HG03060 (cell line): Measurements from ENCODE around the gene ARL16.
A peak's percentile ranks its signal among the peaks of the same experiment; 100 is the strongest.

Source experiments
- ATAC-seq: cut with Tn5 transposase; IDR thresholded peaks from one replicate; pipeline ENCODE4 v1.9.1; 2021; ENCODE audit warnings: low read depth, moderate number of reproducible peaks; ENCODE audit not compliant: unreplicated experiment

ARL16 gene, protein sequence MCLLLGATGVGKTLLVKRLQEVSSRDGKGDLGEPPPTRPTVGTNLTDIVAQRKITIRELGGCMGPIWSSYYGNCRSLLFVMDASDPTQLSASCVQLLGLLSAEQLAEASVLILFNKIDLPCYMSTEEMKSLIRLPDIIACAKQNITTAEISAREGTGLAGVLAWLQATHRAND

DNA sequence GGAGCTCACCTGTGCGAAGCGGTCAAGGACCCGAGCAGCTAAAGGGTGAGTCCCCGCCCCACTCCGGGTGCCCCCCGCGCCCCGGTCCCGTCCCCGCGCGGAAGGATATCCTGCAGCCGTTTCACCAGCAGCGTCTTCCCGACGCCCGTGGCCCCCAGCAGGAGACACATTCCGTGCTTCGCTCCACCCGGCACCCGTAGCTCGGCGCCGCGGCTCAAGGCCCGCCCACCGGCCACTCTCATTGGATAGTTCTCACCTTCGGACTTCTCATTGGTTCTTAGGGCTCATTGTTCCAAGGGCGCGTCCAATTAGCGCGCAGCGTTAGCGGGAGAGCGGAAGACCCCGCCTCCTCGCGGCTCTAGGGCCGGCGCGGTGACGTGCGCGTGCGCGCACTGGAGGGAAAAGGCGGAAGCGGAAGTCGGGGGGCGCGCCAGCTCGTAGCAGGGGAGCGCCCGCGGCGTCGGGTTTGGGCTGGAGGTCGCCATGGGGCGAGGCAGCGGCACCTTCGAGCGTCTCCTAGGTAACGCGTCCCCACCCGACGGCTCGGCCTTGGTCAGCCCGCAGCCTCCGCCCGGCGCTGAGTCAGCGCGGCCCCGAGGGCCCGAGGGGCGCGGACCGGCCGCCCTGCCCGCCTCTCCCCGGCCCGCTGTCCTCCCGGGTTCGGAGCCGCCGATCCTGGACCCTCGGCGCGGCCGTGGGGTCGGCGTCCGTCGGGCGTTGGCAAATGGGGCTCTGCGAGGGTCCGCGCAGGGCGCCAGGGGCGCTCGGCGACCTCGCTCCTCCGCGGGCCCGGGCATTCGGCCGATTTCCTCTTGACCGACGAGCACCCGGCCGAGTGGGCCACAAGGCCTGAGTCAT is at the start of gene ARL16, which contains the start of gene HGS:
TSS of gene ARL16 (minus strand) at position 214 of the 858 bp plus-strand sequence. CDS start at position 170, 44 bp downstream.
TSS of gene HGS (plus strand) at position 428 of the 858 bp plus-strand sequence. CDS start at position 484, 56 bp downstream.
- ATAC-seq, result peak; percentile 96

DNA sequence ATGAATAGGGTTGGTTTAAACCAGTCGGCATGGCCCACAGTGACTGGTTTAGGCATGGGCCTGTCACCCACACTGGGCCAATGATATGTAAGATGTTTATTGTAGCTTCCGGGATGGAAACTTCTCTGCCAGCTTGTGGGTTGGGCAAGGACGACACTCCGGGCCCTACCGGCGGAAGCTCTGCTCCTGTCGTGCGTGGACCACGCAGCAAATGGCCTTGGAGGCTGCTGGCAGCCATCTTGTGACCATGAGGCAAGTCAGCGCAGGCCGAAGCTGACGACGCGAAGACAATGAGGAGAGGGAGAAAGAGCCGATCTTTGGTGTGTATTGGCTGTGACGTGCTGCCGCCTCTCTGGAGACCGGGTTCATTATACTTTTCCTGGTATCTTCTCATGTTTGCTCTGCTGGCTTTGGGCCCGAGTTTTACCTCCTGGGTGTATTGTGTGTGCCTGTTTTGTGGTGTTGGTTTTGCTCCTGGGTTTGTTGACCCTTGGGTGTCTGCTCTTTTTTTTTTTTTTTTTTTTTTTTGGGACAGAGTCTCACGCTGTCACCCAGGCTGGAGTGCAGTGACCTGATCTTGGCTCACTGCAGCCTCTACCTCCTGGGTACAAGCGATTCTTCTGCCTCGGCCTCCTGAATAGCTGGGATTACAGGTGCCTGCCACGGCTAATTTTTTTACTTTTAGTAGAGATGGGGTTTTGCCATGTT is 43.9 kb upstream of the ARL16 start:
- no peak for ATAC-seq

DNA sequence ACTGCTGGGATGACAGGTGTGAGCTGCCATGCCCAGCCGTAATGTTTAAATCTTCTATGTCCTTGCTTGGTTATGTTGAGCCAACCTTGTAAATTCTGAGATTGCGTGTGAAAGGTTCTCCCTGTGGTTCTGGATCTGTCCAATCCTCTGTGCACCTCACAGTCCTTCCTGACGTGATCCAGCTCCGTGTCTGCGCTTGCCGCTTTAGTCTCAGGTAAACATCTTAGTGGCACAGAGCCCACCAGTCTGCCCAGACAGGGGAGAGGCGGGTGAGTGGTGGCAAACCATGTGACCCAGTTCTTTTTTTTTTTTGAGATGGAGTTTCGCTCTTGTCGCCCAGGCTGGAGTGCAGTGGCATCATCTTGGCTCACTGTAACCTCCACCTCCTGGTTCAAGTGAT is 42.4 kb upstream of the ARL16 start:
- ATAC-seq, result no peak

DNA sequence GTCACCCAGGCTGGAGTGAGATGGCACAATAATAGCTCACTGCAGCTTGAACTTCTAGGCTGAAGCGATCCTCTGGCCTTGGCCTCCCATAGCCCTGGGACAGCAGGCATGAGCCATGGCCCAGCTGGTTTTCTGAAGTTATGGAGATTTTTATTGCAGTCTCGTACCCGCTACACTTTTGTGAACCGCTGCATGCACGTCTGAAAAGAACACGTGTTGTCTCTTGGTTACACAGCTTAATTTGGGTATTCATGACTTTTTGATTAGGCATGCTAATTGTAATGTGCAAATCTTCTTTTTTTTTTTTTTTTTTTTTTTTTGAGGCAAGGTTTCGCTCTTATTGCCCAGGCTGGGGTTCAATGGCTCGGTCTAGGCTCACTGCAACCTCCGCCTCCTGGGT is 41.8 kb upstream of the ARL16 start:
- no peak for ATAC-seq

DNA sequence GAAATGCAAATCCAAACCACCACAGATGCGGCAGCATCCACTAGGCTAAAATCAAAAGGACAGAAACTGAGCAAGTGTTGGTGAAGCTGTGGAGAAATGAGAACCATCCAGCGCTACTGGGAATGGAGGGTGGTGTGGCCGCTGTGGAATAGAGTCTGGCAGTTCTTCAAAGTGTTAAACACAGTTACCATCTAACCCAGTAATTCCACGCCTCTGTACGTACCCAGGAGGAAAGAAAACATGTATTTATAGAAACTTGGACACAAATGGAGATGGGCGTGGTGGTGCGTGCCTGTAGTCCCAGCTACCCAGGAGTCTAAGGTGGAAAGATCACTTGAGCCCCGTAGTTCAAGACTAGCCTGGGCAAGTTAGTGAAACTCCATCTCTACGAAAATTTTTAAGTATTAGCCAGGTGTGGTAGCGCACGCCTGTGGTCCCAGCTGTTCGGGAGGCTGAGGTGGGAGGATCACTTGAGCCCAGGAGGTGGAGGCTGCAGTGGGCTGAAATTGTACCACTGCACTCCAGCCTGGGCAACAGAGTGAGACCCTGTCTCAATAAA is 40.1 kb upstream of the ARL16 start:
- no peak for ATAC-seq

DNA sequence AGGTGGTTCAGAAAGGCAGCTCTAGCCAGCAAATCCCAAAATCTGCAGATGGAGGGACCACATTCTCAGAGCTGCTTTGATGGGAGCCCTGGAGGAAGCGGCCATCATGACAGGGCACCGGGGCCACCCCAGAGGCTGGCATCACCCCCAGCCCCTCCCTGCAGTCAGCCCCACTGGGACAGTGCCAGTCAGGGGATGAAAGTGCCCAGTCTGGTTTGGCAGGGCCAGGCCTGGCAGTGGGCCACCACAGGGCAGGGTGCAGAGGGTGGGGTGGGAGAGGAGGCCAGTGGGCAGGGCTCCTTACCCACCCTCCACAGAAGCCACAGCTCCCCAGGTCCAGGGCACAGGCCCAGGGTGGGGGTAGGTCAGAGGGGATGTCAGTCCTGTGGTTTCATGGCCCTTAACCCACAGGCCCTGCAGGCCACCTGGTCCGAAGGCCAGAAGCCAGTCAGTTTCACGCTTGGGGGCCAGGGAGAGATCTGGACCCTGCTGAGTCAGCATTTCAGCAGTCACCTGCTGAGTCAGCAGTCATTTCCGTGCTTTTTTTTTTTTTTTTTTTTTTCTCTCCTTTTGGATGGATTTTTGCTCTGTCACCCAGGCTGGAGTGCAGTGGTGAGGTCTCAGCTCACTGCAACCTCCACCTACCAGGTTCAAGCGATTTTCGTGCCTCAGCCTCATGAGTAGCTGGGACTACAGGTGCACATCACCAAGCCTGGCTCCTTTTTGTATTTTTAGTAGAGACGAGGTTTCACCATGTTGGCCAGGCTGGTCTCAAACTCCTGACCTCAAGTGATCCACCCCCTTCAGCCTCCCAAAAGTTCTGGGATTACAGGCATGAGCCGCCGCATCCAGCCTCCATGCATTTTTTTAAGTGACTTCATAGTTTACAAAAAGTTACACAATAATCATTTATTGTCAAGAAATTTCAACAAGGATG is 38.9 kb upstream of the ARL16 start:
- ATAC-seq, result no peak

DNA sequence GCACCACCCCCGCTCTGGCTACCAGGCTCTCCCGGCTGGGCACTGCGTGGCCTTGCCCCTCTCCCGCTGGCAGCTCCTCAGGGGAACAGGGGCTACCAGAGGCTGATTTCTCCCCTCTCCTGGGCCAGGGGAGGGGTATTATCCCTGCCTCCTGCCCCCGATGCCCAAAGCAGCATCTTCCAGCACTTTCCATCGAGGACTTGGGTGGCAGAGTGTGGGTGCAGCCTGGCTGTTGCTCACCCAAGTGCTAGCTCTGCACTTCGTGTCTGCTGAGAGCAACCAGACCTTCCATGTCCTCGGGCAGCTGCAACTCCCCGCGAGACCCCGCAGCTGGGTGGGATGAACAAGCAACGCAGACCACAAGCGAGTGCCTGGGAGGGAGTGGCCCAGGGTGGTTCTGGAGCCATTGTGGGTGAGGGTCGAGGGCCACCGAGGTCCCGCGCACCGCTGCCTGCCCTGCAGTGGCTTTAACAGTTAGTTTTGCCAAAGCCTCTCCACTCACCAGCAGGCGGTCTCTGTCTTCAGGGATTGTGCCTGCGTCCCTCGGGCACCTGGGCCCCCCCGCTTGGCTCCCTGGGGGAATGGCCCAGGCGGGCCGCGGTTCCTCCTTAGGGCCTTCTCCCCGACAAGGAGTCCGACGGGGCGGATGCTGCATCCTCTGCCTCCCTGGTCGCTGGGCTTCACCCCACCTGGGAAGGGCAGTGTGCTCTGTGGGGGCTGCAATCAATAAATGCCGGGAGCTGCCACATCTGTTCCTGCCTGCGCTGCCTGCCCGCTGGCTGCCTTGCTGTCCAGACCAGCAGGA is 36.9 kb upstream of the ARL16 start:
- ATAC-seq, result no peak

DNA sequence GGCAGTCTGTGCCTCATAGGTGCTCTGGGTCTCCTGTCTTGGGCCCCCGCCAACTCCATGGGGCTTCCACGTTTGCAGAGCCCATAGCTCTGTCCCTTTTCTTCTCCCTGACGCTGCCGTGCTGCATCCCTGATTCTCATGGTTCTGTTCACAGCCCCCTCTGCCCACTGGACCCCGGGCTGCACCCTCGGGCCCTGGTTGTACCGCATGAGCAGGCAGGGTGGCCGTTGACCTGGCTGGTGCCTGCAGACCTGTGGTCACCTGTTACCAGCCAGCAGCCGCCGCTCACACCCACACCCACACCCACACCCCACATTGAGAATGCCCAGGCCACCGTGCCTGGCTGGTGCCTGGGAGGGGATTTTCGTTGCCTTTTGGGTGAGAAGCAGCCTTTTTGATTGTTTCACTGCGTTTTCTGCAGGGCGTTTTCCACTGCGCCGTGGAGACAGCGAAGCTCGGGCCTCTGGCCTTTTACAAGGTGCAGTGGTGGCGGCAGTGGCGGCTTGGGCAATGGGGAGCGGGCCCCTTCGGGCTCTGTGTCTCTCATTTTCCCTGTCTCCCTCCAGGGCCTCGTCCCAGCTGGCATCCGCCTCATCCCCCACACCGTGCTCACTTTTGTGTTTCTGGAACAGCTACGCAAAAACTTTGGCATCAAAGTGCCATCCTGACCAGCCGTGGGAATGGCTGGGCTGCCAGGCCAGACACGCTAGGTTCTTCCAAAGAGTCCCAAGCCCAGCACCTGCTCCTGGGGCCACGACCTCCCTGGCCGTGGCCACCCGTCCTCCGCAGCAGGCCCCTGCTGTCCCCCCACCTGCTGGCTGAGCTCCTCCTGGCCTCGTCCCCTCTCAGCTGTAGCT is 36.0 kb upstream of the ARL16 start:
- no peak for ATAC-seq

DNA sequence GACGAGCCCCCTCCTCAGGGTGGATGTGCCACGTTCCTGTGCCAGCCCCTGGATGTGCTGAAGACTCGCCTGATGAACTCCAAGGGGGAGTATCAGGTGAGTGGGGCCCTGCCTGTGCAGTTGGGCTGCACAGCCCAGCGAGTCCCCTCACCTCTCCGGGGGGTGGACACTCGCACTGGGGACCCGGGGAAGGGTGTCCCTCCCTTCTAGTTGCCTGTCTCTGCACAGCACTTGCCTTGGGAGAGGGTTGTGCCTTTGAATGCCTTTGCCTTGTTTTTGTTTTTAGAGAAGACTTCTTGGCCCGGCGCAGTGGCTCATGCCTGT is 34.1 kb upstream of the ARL16 start:
- ATAC-seq, result no peak

DNA sequence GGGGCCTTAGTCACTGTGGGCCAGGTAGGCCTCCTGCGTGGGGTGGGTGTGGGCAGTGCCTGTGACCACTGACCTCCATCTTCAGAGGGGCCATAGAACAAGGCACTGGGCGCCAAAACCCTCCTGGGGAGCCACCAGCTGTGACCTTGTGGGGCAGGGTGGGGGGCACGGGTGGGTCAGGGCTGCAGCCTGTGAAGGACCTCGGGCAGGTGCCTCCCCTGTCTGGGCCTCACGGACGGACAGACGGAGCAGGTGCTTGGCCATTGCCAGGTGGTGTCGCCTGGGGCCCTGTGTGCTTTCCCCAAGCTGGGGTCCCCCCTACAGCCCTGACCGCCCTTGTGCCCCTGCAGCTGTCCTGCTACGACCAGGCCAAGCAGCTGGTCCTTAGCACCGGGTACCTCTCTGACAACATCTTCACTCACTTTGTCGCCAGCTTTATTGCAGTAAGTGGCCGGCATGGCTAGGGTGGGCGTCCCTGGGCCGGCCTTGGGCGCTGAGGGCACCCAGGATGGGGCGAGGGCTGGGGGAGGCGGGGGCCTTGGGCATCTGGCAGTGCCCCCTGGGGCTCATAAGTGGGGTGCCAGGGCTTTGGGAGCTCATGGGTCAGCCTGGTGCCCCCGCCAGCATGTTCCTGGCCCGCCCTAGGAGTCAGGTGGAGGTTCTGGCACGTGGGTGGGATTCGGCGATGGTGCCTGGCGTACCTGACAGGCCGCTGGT is 33.6 kb upstream of the ARL16 start:
- no peak for ATAC-seq

DNA sequence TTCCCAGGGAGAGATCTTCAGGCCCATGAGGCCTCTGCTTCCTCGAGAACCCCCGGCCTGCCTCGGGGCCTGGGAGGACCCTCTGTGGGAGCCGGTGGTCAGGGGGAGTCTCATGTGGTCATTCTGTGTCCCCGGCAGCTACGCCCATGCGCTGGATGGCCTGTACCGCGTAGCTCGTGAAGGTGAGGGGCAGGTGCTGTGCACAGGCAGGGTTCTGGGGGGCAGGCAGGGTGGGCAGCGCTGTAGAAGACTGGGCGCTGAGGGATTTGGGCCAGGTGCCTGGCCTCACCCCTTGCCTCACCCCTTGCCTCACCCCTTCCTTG is 33.0 kb upstream of the ARL16 start:
- no peak for ATAC-seq

DNA sequence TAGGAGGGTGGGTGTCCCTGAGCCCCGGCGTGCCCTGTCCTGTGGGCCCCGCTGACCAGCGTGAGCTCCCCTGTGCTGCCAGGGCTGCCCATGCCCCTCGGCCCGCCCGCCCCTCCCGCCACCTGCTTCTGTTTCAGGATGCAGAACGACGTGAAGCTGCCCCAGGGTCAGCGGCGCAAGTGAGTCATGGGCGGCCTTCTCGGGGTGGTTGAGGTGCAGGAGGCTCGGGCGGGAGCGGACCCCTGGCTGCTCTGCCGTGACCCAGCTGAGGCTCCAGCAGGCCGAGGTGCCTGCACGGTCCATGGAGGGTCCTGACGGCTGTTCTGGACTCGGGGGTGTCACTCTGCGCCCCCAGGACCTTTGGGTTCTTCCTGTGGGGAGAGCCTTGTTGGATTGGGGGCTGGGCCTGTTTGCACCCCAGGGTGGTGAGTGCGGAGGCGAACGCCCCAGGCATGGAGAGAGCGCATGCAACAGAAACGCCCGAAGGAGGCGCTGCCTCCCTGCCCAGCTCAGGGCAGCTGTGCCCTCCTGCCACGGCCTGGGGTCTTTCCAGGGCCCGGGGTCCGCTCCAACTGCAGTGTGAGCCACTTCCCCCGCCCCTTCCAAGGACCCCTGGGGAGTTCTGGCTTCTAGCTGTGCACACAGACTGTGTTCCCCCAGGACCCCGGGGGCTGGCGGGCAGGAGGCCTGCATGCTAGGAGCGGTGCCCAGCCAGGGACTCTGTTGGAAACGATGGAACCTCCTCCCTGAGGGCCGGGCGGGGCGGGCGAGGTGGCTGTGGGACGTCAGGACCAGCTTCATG is 32.5 kb upstream of the ARL16 start:
- no peak for ATAC-seq

DNA sequence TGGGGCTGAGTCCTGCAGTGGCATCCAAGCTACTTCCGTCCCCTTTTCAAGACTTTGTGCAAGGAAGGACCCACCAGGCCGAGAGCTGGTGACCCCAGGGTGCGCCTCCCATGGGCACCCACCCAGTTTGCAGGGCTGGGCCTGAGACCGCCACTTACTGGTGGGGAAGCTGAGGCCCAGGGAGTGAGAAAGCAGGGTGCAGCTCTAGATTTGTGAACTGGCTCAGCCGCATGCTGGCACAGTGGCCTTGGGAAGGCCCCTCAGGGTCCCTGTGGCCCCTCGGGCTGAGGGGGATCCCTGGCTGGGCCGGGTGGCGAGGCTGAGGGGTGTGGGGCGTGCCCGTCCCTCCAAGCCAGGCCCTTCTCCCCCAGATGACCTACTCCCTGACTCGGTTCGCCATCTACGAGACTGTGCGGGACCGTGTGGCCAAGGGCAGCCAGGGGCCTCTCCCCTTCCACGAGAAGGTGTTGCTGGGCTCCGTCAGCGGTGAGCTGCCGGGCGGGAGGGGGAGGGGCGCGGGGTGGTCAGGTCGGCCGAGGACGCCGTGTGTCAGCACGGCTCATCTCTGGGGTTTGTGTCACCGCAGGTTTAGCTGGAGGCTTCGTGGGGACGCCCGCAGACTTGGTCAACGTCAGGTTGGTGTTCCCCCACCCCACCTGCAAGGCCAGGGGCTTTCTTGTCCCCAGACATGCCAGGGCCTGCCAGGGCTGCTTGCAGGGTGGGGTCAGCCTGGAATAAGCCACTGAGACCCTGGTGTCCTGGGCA is 31.7 kb upstream of the ARL16 start:
- ATAC-seq, result no peak

DNA sequence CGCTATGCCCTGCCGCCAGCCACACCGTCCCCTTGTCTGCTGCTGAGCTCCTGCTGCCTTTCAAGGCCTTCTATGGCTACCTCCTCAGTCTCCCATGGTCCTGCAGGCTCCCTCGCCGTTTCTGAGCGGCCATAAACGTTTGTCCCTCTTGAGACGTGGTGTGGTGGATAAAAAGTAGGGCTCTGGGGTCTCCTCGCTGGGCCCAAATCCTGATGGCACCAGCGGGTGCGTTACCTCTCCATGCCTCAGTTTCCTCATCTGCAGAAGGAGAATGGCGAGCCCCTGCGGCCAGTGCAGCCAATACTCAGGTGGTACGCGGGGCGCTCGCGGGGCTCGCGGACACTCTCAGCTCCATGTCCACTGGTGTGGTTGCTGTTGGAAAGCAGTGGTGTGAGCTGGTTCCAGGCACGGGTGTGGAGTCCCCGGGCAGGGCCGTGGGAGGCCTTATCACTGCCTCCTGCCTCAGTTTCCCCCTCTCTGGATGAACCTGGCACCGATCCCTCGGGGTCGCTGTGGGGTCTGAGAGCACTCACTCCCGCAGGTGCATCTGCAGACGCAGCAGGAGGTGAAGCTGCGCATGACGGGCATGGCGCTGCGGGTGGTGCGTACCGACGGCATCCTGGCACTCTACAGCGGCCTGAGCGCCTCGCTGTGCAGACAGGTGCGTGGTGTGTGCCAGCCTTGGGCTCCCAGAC is 31.0 kb upstream of the ARL16 start:
- no peak for ATAC-seq

DNA sequence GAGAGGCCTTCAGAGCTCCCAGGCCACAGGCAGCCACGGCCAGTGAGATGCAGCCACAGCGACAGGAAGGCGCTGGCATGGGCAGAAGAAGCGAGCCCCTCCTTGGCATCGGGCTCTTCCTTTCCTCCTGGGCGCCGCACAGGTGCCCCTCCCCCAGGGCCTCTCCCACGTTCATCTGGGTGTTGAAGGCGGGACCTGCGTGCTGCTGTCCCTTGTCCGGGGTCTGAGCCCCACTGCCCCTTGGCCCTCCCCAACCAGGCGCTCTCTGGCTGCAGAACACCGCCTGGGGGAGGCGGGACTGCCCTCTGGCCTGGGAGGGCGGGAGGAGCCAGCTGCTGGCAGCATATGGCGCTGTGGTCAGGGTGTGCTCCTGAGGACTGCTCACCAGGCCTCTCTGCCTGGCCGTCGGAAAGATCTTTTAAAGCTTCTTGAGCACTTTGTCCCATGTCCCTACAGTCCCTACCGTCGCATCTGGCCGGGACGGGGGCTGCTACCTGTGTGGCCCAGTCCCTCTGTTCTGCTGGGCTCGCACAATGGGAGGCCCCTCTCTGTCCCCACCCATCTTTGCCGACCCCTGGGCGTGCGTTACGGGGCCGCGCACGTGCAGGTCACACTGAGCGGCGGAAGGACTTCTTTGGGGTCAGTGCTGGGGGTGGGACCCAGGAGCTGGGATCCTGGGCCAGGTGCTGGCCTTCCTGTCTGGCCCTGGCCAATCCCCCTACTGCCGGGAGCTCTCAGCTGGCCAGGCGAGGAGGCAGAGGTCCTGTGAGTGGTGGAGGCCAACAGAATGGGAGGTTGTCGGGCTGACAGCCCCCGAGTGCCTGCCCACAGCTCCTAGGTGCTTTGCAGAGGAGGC is 30.2 kb upstream of the ARL16 start:
- ATAC-seq, result no peak
